GM23338 (cell line): ENCODE results near the gene ECD. TPM values are rescaled to one million over a fixed set of nuclear protein-coding genes. Genes with fewer than 3 reads are reported as not detected.
"Not testable (repeated sequence)": the region's sequence is repeated elsewhere in the genome, so short reads cannot be mapped to it uniquely, and the experiment has no call there.

Source experiments
- ATAC-seq: fragments of 200-7000 bp; cut with Tn5 transposase; 3 replicates; pipeline ENCODE4 v1.9.1; 2020
- DNase-seq: peaks from one replicate; pipeline ENCODE4 v3.0.0-alpha.2; 2015; ENCODE audit warnings: low spot score
- H2AFZ ChIP-seq: fragments of 200-600 bp; sonication (generic); 2 replicates; pipeline ENCODE4 v1.8.0; 2016; ENCODE audit warnings: antibody characterized with exemption, mild to moderate bottlenecking, moderate library complexity
- H3F3A ChIP-seq: fragments of 200-600 bp; sonication (generic); replicated peaks from 2 replicates; pipeline ENCODE4 v1.8.0; 2017; ENCODE audit warnings: antibody characterized with exemption, mixed run types, low read depth
- H3K27ac ChIP-seq: fragments of 200-600 bp; sonication (generic); 2 replicates; pipeline ENCODE4 v1.6.1; 2016; ENCODE audit warnings: low read depth
- H3K27me3 ChIP-seq: fragments of 200-600 bp; sonication (generic); 2 replicates; pipeline ENCODE4 v1.8.0; 2016; ENCODE audit warnings: mild to moderate bottlenecking, mixed run types, moderate library complexity; ENCODE audit not compliant: insufficient read depth
- H3K36me3 ChIP-seq: fragments of 200-600 bp; sonication (generic); 2 replicates; pipeline ENCODE4 v1.8.0; 2016; ENCODE audit warnings: mild to moderate bottlenecking; ENCODE audit not compliant: insufficient read depth
- H3K4me1 ChIP-seq: fragments of 200-600 bp; sonication (generic); 2 replicates; pipeline ENCODE4 v1.8.0; 2016; ENCODE audit warnings: mild to moderate bottlenecking, moderate library complexity; ENCODE audit not compliant: insufficient read depth
- H3K4me2 ChIP-seq: fragments of 200-600 bp; sonication (generic); 2 replicates; pipeline ENCODE4 v1.7.1; 2017; ENCODE audit warnings: mixed run types
- H3K4me3 ChIP-seq: fragments of 200-600 bp; sonication (generic); 2 replicates; pipeline ENCODE4 v1.6.1; 2016; ENCODE audit warnings: mixed run types
- H3K79me2 ChIP-seq: fragments of 200-600 bp; sonication (generic); replicated peaks from 2 replicates; pipeline ENCODE4 v1.8.0; 2017; ENCODE audit warnings: mild to moderate bottlenecking; ENCODE audit not compliant: insufficient read depth
- H3K9me2 ChIP-seq: fragments of 200-600 bp; sonication (generic); 2 replicates; pipeline ENCODE4 v1.8.0; 2017; ENCODE audit not compliant: insufficient read depth
- H4K20me1 ChIP-seq: fragments of 200-600 bp; sonication (generic); replicated peaks from 2 replicates; pipeline ENCODE4 v1.8.0; 2017; ENCODE audit warnings: mild to moderate bottlenecking; ENCODE audit not compliant: insufficient read depth
- H3K27ac Mint-ChIP-seq: 2 replicates; pipeline ENCODE4 v1.8.0; 2020; ENCODE audit warnings: inconsistent platforms, mild to moderate bottlenecking, moderate library complexity, mixed read lengths
- H3K27me3 Mint-ChIP-seq: 3 replicates; pipeline ENCODE4 v1.8.0; 2022; ENCODE audit warnings: low read depth, mild to moderate bottlenecking, moderate library complexity, mixed read lengths, inconsistent platforms; ENCODE audit not compliant: insufficient read depth, poor library complexity
- H3K36me3 Mint-ChIP-seq: 3 replicates; pipeline ENCODE4 v1.8.0; 2021; ENCODE audit warnings: low read depth, mild to moderate bottlenecking, inconsistent platforms, moderate library complexity, mixed read lengths
- H3K4me1 Mint-ChIP-seq: 3 replicates; pipeline ENCODE4 v1.8.0; 2020; ENCODE audit warnings: mild to moderate bottlenecking, inconsistent platforms, mixed read lengths
- H3K4me3 Mint-ChIP-seq: 3 replicates; pipeline ENCODE4 v1.8.0; 2021; ENCODE audit warnings: moderate library complexity, mild to moderate bottlenecking, inconsistent platforms, mixed read lengths
- H3K9me3 Mint-ChIP-seq: 3 replicates; pipeline ENCODE4 v1.8.0; 2020; ENCODE audit warnings: moderate library complexity, mild to moderate bottlenecking, inconsistent platforms, mixed read lengths
- ETS1 ChIP-seq: IDR thresholded peaks from 2 replicates; pipeline ENCODE4 v1.6.1; 2016; ENCODE audit warnings: antibody characterized with exemption
- EZH2 ChIP-seq: fragments of 200-600 bp; sonication (generic); IDR thresholded peaks from one replicate; pipeline ENCODE4 v1.8.0; 2017; ENCODE audit warnings: antibody characterized with exemption, mild to moderate bottlenecking, low read depth; ENCODE audit not compliant: unreplicated experiment
- JUNB ChIP-seq: IDR thresholded peaks from one replicate; pipeline ENCODE4 v1.6.1; 2016; ENCODE audit warnings: antibody characterized with exemption; ENCODE audit not compliant: unreplicated experiment
- NANOG ChIP-seq: IDR thresholded peaks from 2 replicates; pipeline ENCODE4 v1.6.1; 2016; ENCODE audit warnings: antibody characterized with exemption, borderline replicate concordance
- REST ChIP-seq: IDR thresholded peaks from one replicate; pipeline ENCODE4 v1.6.1; 2018; ENCODE audit warnings: antibody characterized with exemption; ENCODE audit not compliant: unreplicated experiment
- ZNF462 ChIP-seq: fragments of 250-450 bp; sonication (Bioruptor Pico); IDR thresholded peaks from 2 replicates; pipeline ENCODE4 v1.5.0; 2020; ENCODE audit warnings: mild to moderate bottlenecking, moderate library complexity
- polyA plus RNA-seq: library from polyadenylated mRNA; unstranded; fragments of >200 nt; fragmentation: Nextera tagmentation; extraction: Ambion mirVana; gene quantifications from 2 replicates; pipeline ENCODE4 v1.2.1, GENCODE V29; 2016
- total RNA-seq: library from RNA; depleted of rRNA; stranded (reverse); fragments of >200 nt; shearing (Covaris generic); gene quantifications from 2 replicates; pipeline ENCODE4 v1.2.3, GENCODE V29; 2014

ECD gene
- total and polyA plus RNA-seq, 2 experiments from 2014 or later = 37.8 to 56.6 TPM

GRCh38 chr10:73113551-73113950 lies 54.3 kb downstream of the ECD start (continued):
- TF ChIP-seq ZNF462 = no peak
- TF ChIP-seq REST = no peak
- no peak for TF ChIP-seq ETS1
- no peak for TF ChIP-seq NANOG
- no peak for TF ChIP-seq JUNB
- no peak for TF ChIP-seq EZH2

GRCh38 chr10:73112032-73112431 lies 55.8 kb downstream of the ECD start:
- peaks cover 15% of the 10 kb centered on the region for H3K9me3 Mint-ChIP-seq
- not testable (repeated sequence) for H3K36me3 ChIP-seq, H3K9me2 ChIP-seq, H3K4me2 ChIP-seq, H3K27ac ChIP-seq, H2AFZ ChIP-seq, H3K27me3 ChIP-seq, H3K27me3 Mint-ChIP-seq, H3K4me1 ChIP-seq, ATAC-seq, H3K4me3 ChIP-seq, H3K27ac Mint-ChIP-seq, H3F3A ChIP-seq, H3K79me2 ChIP-seq, H4K20me1 ChIP-seq, H3K4me1 Mint-ChIP-seq, H3K4me3 Mint-ChIP-seq, DNase-seq
- H3K36me3 Mint-ChIP-seq = peaks cover 15% of the 10 kb centered on the region
